PC-3 (cell line): ENCODE data around the gene STX3.

Experiments used
- EZH2phosphoT487 ChIP-seq: fragments of 300-600 bp; sonication (generic); IDR thresholded peaks from 2 replicates; pipeline ENCODE4 v1.6.1; 2018; ENCODE audit warnings: mild to moderate bottlenecking, antibody characterized with exemption, low read length, borderline replicate concordance
- TF ChIP-seq, protein P1 (sequence below): fragments of 300-600 bp; sonication (generic); conservative IDR thresholded peaks from 2 replicates; pipeline ENCODE4 v1.5.1; 2017; ENCODE audit warnings: antibody characterized with exemption, low read depth, mild to moderate bottlenecking, low read length

DNA sequence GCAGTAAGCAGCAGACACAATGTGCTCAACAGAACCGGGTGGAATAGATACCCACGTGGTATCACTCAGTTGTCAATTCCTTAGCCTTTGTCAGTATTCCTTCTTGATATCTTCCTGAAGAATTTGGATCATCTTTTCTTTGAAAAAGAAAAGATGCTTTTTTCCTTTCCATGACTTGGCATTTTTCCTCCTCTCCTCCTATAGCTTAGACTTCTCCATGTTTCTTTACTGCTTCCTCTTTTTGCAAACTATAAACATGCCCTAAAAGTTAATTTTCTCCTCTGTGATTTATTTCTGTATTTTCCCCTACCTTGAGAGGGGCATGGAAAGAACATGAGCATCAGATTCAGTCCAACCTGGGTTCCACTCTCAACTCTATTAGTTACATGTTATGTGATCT, 78.4 kb downstream of the STX3 start:
- TF ChIP-seq, protein P1, sequence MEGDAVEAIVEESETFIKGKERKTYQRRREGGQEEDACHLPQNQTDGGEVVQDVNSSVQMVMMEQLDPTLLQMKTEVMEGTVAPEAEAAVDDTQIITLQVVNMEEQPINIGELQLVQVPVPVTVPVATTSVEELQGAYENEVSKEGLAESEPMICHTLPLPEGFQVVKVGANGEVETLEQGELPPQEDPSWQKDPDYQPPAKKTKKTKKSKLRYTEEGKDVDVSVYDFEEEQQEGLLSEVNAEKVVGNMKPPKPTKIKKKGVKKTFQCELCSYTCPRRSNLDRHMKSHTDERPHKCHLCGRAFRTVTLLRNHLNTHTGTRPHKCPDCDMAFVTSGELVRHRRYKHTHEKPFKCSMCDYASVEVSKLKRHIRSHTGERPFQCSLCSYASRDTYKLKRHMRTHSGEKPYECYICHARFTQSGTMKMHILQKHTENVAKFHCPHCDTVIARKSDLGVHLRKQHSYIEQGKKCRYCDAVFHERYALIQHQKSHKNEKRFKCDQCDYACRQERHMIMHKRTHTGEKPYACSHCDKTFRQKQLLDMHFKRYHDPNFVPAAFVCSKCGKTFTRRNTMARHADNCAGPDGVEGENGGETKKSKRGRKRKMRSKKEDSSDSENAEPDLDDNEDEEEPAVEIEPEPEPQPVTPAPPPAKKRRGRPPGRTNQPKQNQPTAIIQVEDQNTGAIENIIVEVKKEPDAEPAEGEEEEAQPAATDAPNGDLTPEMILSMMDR: no peak
- TF ChIP-seq EZH2phosphoT487: no peak
